HL-60 (cell line): ENCODE results near the gene CYGB.
A peak's percentile ranks its signal among the peaks of the same experiment; 100 is the strongest.

Experiments
- DNase-seq, 2 experiments: peaks; one replicate each; pipeline ENCODE4 v3.0.0-alpha.2; 2010 to 2020; ENCODE audit warnings: low read depth in 1 of 2, low spot score in 1 of 2
- H3K27ac ChIP-seq: fragments of 250-450 bp; sonication (Bioruptor Pico); replicated peaks from 2 replicates; pipeline ENCODE4 v1.5.1; 2020; ENCODE audit warnings: mild to moderate bottlenecking, moderate library complexity
- H3K27me3 ChIP-seq: fragments of 250-450 bp; sonication (Bioruptor Pico); 2 replicates; pipeline ENCODE4 v1.5.1; 2021; ENCODE audit warnings: mild to moderate bottlenecking, moderate library complexity; ENCODE audit not compliant: insufficient read depth, poor library complexity, severe bottlenecking
- H3K4me3 ChIP-seq: replicated peaks from 2 replicates; pipeline ENCODE4 v1.5.1; 2011; ENCODE audit warnings: mild to moderate bottlenecking, control low read depth, low read length; ENCODE audit not compliant: insufficient read depth
- GABPA ChIP-seq: IDR thresholded peaks from 2 replicates; pipeline ENCODE4 v1.6.1; 2012; ENCODE audit warnings: low read depth
- POLR2AphosphoS5 ChIP-seq: IDR thresholded peaks from 2 replicates; pipeline ENCODE4 v1.6.1; 2012; ENCODE audit warnings: low read depth
- SPI1 ChIP-seq: IDR thresholded peaks from 2 replicates; pipeline ENCODE4 v1.6.1; 2012; ENCODE audit warnings: low read depth, mild to moderate bottlenecking, borderline replicate concordance
- TF ChIP-seq, protein P1 (sequence below): IDR thresholded peaks from one replicate; pipeline ENCODE4 v1.5.1; 2011; ENCODE audit warnings: low read length, control low read depth, inconsistent platforms; ENCODE audit not compliant: insufficient read depth
- TF ChIP-seq, protein P2 (sequence below): IDR thresholded peaks from 2 replicates; pipeline ENCODE4 v1.6.1; 2012; ENCODE audit warnings: low read depth; ENCODE audit not compliant: insufficient replicate concordance

Gene CYGB

DNA sequence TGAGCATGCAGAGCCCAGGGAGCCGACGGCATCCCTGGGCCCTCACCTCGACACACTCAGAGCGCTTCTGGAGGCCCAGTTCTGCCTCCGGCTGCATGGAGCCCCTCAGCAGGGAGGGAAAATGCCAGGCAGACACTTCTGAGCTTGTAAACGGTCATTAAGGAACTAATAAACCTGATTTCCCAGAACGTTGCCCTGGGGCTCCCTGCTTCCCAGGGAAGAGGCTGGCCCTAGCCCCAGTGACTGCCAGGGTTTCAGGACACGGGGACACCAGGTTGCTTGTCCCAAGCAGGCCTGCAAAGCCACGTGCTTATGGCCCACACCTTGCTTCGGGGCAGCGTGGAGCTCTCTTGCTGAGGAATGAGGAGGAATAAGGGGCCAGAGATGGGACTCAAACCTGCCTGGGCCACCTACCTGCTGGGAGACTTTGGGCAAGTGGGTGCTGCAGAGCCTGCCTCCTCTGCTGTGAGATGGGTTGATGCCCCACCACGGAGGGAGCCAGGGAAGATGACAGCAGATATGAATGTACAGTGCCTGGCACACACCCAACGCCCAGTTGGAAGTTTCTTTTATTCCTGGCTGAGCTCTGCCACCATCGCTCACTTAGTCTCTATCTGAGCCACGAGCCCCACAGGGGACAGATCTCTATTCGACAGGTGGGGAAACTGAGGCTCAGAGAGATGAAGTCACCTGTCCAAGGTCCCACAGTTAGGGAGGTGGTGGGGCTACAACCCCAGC lies 41.7 kb downstream of the CYGB start:
- no peaks in the 10 kb centered on the region for H3K27me3 ChIP-seq
- TF ChIP-seq, protein P1, sequence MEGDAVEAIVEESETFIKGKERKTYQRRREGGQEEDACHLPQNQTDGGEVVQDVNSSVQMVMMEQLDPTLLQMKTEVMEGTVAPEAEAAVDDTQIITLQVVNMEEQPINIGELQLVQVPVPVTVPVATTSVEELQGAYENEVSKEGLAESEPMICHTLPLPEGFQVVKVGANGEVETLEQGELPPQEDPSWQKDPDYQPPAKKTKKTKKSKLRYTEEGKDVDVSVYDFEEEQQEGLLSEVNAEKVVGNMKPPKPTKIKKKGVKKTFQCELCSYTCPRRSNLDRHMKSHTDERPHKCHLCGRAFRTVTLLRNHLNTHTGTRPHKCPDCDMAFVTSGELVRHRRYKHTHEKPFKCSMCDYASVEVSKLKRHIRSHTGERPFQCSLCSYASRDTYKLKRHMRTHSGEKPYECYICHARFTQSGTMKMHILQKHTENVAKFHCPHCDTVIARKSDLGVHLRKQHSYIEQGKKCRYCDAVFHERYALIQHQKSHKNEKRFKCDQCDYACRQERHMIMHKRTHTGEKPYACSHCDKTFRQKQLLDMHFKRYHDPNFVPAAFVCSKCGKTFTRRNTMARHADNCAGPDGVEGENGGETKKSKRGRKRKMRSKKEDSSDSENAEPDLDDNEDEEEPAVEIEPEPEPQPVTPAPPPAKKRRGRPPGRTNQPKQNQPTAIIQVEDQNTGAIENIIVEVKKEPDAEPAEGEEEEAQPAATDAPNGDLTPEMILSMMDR: no peak
- TF ChIP-seq GABPA (no peak), SPI1 (no peak), POLR2AphosphoS5 (no peak)
- TF ChIP-seq, protein P2, sequence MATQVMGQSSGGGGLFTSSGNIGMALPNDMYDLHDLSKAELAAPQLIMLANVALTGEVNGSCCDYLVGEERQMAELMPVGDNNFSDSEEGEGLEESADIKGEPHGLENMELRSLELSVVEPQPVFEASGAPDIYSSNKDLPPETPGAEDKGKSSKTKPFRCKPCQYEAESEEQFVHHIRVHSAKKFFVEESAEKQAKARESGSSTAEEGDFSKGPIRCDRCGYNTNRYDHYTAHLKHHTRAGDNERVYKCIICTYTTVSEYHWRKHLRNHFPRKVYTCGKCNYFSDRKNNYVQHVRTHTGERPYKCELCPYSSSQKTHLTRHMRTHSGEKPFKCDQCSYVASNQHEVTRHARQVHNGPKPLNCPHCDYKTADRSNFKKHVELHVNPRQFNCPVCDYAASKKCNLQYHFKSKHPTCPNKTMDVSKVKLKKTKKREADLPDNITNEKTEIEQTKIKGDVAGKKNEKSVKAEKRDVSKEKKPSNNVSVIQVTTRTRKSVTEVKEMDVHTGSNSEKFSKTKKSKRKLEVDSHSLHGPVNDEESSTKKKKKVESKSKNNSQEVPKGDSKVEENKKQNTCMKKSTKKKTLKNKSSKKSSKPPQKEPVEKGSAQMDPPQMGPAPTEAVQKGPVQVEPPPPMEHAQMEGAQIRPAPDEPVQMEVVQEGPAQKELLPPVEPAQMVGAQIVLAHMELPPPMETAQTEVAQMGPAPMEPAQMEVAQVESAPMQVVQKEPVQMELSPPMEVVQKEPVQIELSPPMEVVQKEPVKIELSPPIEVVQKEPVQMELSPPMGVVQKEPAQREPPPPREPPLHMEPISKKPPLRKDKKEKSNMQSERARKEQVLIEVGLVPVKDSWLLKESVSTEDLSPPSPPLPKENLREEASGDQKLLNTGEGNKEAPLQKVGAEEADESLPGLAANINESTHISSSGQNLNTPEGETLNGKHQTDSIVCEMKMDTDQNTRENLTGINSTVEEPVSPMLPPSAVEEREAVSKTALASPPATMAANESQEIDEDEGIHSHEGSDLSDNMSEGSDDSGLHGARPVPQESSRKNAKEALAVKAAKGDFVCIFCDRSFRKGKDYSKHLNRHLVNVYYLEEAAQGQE: no peak
- H3K4me3 ChIP-seq: no peak overlapping the region
- no peak for DNase-seq
- no peak overlapping the region for H3K27ac ChIP-seq

DNA sequence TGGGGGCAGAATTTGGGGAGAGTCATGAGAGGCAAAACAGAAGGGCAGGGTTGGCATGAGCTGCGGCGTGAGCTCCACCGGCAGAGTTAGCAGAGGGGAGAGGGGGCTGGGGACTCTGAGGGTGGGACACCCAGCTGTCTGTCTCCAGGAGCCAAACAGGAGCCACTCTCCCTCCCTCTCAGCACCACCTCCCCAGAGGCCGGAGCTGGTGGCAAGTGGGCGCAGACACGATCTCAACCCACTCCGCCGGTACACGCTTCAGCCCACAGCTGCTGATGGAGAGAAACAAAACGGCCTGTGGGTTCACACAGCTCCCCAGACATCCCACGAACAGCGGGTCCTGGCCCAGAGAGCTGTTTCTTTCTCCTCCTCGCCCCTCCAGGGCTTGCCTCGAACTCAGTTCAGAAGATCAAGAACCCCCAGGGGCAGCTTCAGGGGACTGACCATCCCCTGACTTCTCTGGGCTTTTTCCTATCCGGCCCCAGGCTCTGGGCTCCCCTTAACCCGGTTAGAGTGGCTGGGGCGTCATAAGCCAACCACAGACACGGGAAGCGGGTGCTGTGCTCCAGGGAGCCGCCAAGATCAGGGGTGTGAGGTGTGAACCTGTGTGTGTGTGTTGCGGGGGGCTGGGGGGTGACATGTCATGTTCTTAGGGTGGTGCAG lies 43.9 kb downstream of the CYGB start:
- Histone ChIP-seq H3K4me3 (peak overlapping the region; percentile 3; the same call in 1 of the 2 replicates), H3K27ac (peak overlapping the region; percentile 91), H3K27me3 (no peaks in the 10 kb centered on the region)
- TF ChIP-seq POLR2AphosphoS5 (no peak), SPI1 (no peak), GABPA (no peak)
- TF ChIP-seq, protein P2: no peak
- TF ChIP-seq, protein P1: no peak
- DNase-seq: no peak

DNA sequence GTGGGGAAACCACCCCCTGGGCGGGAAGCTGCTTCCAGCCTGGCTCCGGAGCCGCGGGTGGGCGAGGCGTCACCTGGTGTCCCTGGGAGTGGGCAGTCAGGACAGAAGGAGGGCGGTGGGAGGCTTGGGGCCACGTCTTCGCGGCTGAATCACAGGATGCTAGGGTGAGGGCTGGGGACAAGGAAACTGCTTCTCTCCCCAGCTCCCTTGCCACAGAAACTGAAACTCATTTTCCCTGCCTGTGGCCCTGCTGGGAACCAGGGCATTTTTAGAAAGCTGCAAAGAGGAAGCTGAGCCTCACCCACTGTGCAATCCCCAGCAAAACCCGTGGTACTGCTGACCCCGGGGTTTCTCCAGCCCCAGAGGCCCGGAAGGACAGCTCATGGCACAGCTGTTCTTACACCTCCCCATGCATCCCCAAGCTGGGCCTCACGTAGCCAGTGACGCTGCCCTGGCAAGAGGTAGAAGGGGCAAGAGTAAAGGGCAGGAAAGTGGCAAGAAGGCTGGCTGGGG lies 44.5 kb downstream of the CYGB start:
- TF ChIP-seq, protein P2: no peak
- TF ChIP-seq GABPA: 0 out of 2 replicates have a peak, but pooled peaks have one; percentile 50
- TF ChIP-seq, protein P1: no peak
- TF ChIP-seq POLR2AphosphoS5: peak; percentile 53; the same call in 1 of the 2 replicates
- peak; percentile 69; the same call in 1 of the 2 replicates for TF ChIP-seq SPI1
- peak overlapping the region; percentile 25 for H3K4me3 ChIP-seq
- DNase-seq: peak; percentile 86 to 95
- H3K27me3 ChIP-seq: no peaks in the 10 kb centered on the region
- H3K27ac ChIP-seq: peak overlapping the region; percentile 91
